SK-N-SH (cell line): Measurements from ENCODE around the gene CYP27B1. TPM values are rescaled to one million over a fixed set of nuclear protein-coding genes. Genes with fewer than 3 reads are reported as not detected.
A peak's percentile ranks its signal among the peaks of the same experiment; 100 is the strongest.

Experiments
- CTCF ChIA-PET: fragments of 300-600, 350-600 bp; formaldehyde crosslinking; extraction: SDS; loops from one replicate; lab custom pipeline; 2021; lab: Yijun Ruan, JAX
- POLR2A ChIA-PET: fragments of 350-600 bp; sonication (Branson Sonifier 250); formaldehyde crosslinking; extraction: SDS; loops from one replicate; lab custom pipeline; 2020; ENCODE audit warnings: antibody characterized with exemption, inconsistent platforms; lab: Yijun Ruan, JAX
- DNase-seq: peaks from one replicate; pipeline ENCODE4 v3.0.0; 2012
- H2AFZ ChIP-seq: fragments of 200-600 bp; sonication (generic); 2 replicates; pipeline ENCODE4 v1.8.1; 2016; ENCODE audit warnings: antibody characterized with exemption, mild to moderate bottlenecking, low read depth
- H3F3A ChIP-seq: fragments of 200-600 bp; sonication (generic); replicated peaks from 2 replicates; pipeline ENCODE3; 2016; ENCODE audit warnings: antibody characterized with exemption, mild to moderate bottlenecking; ENCODE audit not compliant: insufficient read depth
- H3K27ac ChIP-seq, 2 experiments: fragments of 200-500 bp in 1 of 2; fragments of 200-600 bp in 1 of 2; sonication (Bioruptor generic) in 1 of 2; sonication (generic), shearing (Covaris generic) in 1 of 2; 2 replicates each; pipeline versions ENCODE4 v1.5.1 to v1.6.1; 2014 to 2016; ENCODE audit warnings: low read depth in 2 of 2, inconsistent platforms in 1 of 2, low read length in 1 of 2, mild to moderate bottlenecking in 1 of 2, mixed read lengths in 1 of 2
- H3K27me3 ChIP-seq: fragments of 200-600 bp; sonication (generic), shearing (Covaris generic); 2 replicates; pipeline ENCODE4 v1.6.1; 2016; ENCODE audit warnings: mixed run types; ENCODE audit not compliant: insufficient read depth
- H3K36me3 ChIP-seq, 2 experiments: fragments of 200-500 bp in 1 of 2; fragments of 200-600 bp in 1 of 2; sonication (Bioruptor generic) in 1 of 2; sonication (generic) in 1 of 2; replicated peaks in 1 of 2; 2 replicates each; pipeline versions ENCODE3 to v1.5.1; 2014 to 2016; ENCODE audit warnings: low read length in 1 of 2, mild to moderate bottlenecking in 1 of 2; ENCODE audit not compliant: insufficient read depth in 2 of 2, control insufficient read depth in 1 of 2
- H3K4me1 ChIP-seq, 2 experiments: fragments of 200-500 bp in 1 of 2; fragments of 200-600 bp in 1 of 2; sonication (Bioruptor generic) in 1 of 2; sonication (generic), shearing (Covaris generic) in 1 of 2; 2 replicates each; pipeline versions ENCODE4 v1.5.1 to v1.6.1; 2014 to 2016; ENCODE audit warnings: low read depth in 1 of 2, low read length in 1 of 2, mixed run types in 1 of 2; ENCODE audit not compliant: insufficient read depth in 2 of 2, control insufficient read depth in 1 of 2
- H3K4me2 ChIP-seq: fragments of 200-600 bp; sonication (generic), shearing (Covaris generic); 2 replicates; pipeline ENCODE4 v1.6.1; 2017; ENCODE audit warnings: mixed run types
- H3K4me3 ChIP-seq, 2 experiments: fragments of 200-500 bp in 1 of 2; fragments of 200-600 bp in 1 of 2; sonication (Bioruptor generic) in 1 of 2; sonication (generic), shearing (Covaris generic) in 1 of 2; 2 replicates each; pipeline versions ENCODE4 v1.5.1 to v1.8.1; 2014 to 2016; ENCODE audit warnings: low read depth in 2 of 2, inconsistent platforms in 1 of 2, low read length in 1 of 2, mild to moderate bottlenecking in 1 of 2, mixed read lengths in 1 of 2, moderate library complexity in 1 of 2
- H3K79me2 ChIP-seq: fragments of 200-600 bp; sonication (generic); 2 replicates; pipeline ENCODE4 v1.8.1; 2017; ENCODE audit warnings: mild to moderate bottlenecking; ENCODE audit not compliant: insufficient read depth
- H3K9ac ChIP-seq: fragments of 200-600 bp; sonication (generic); 2 replicates; pipeline ENCODE4 v1.6.1; 2017; ENCODE audit warnings: mixed run types
- H3K9me2 ChIP-seq: fragments of 200-600 bp; sonication (generic); 2 replicates; pipeline ENCODE4 v1.6.1; 2017; ENCODE audit warnings: mixed run types
- H3K9me3 ChIP-seq: fragments of 200-600 bp; sonication (generic); 2 replicates; pipeline ENCODE4 v1.6.1; 2017; ENCODE audit warnings: mixed run types, mild to moderate bottlenecking, moderate library complexity
- H4K20me1 ChIP-seq: fragments of 200-600 bp; sonication (generic); 2 replicates; pipeline ENCODE4 v1.6.1; 2017; ENCODE audit warnings: mild to moderate bottlenecking, mixed run types; ENCODE audit not compliant: insufficient read depth
- CHD2 ChIP-seq: fragments of 150-350 bp; IDR thresholded peaks from 2 replicates; pipeline ENCODE4 v1.6.1; 2018; ENCODE audit warnings: low read length; ENCODE audit not compliant: partially characterized antibody
- EP300 ChIP-seq, 2 experiments: IDR thresholded peaks; 2 replicates each; pipeline versions ENCODE4 v1.4.0 to v1.6.1; 2012; ENCODE audit warnings: borderline replicate concordance in 1 of 2, low read depth in 1 of 2, low read length in 1 of 2
- EZH2phosphoT487 ChIP-seq: fragments of 200-600 bp; sonication (generic); IDR thresholded peaks from 2 replicates; pipeline ENCODE4 v1.6.1; 2017; ENCODE audit warnings: low read depth, mixed run types, mild to moderate bottlenecking, antibody characterized with exemption, moderate library complexity, borderline replicate concordance
- GABPA ChIP-seq: IDR thresholded peaks from 2 replicates; pipeline ENCODE4 v1.4.0; 2012; ENCODE audit warnings: low read depth, mild to moderate bottlenecking
- GATA2 ChIP-seq: sonication (generic); formaldehyde crosslinking; IDR thresholded peaks from 2 replicates; pipeline ENCODE4 v1.5.0; 2020; ENCODE audit warnings: mild to moderate bottlenecking, missing genetic modification reagents
- MXI1 ChIP-seq: IDR thresholded peaks from 2 replicates; pipeline ENCODE4 v1.6.1; 2012; ENCODE audit warnings: mild to moderate bottlenecking, low read depth, low read length, improper control_type of control experiment
- POLR2AphosphoS5 ChIP-seq: IDR thresholded peaks from 2 replicates; pipeline ENCODE4 v1.6.1; 2012; ENCODE audit warnings: low read depth, low read length
- RFX5 ChIP-seq: IDR thresholded peaks from 2 replicates; pipeline ENCODE4 v1.6.1; 2012; ENCODE audit warnings: mild to moderate bottlenecking, improper control_type of control experiment, low read length
- RXRA ChIP-seq: IDR thresholded peaks from 2 replicates; pipeline ENCODE4 v1.4.0; 2012; ENCODE audit warnings: low read depth, mild to moderate bottlenecking, borderline replicate concordance
- SIN3A ChIP-seq: IDR thresholded peaks from 2 replicates; pipeline ENCODE4 v1.6.1; 2012; ENCODE audit warnings: low read depth, mild to moderate bottlenecking, low read length, moderate library complexity, borderline replicate concordance
- WGBS: methylation state at CpG from one replicate; pipeline ENCODE4 v1.1.6; 2017; ENCODE audit warnings: low lambda C conversion rate; 5-methylcytosine and 5-hydroxymethylcytosine counted together
- polyA plus RNA-seq, 3 experiments: library from polyadenylated mRNA; depleted of rRNA; stranded (reverse); fragments of >200 nt; gene quantifications; 2 replicates each; pipeline ENCODE4 v1.2.3, GENCODE V29; 2012
- TF ChIP-seq, protein P1 (sequence below): fragments of 200-600 bp; sonication (generic); IDR thresholded peaks from 2 replicates; pipeline ENCODE4 v1.6.1; 2017; ENCODE audit warnings: antibody characterized with exemption, mild to moderate bottlenecking, moderate library complexity
- TF ChIP-seq, protein P2 (sequence below): IDR thresholded peaks from 2 replicates; pipeline ENCODE4 v1.4.0; 2012; ENCODE audit warnings: low read depth
- TF ChIP-seq, protein P3 (sequence below): IDR thresholded peaks from 2 replicates; pipeline ENCODE4; 2012
- TF ChIP-seq, protein P4 (sequence below): IDR thresholded peaks from 2 replicates; pipeline ENCODE4 v1.4.0; 2012; ENCODE audit warnings: low read depth, borderline replicate concordance

Gene CYP27B1, protein sequence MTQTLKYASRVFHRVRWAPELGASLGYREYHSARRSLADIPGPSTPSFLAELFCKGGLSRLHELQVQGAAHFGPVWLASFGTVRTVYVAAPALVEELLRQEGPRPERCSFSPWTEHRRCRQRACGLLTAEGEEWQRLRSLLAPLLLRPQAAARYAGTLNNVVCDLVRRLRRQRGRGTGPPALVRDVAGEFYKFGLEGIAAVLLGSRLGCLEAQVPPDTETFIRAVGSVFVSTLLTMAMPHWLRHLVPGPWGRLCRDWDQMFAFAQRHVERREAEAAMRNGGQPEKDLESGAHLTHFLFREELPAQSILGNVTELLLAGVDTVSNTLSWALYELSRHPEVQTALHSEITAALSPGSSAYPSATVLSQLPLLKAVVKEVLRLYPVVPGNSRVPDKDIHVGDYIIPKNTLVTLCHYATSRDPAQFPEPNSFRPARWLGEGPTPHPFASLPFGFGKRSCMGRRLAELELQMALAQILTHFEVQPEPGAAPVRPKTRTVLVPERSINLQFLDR
- polyA plus RNA-seq (2012; rRNA removed), result 1.7 and 2.3 TPM in 2 replicates
- polyA plus RNA-seq (2012; cell fraction: cytosol; rRNA removed), result 0.41 and 0.59 TPM in 2 replicates
- polyA plus RNA-seq (2012; cell fraction: nucleus; rRNA removed), result 19.4 TPM in 2 replicates

DNA sequence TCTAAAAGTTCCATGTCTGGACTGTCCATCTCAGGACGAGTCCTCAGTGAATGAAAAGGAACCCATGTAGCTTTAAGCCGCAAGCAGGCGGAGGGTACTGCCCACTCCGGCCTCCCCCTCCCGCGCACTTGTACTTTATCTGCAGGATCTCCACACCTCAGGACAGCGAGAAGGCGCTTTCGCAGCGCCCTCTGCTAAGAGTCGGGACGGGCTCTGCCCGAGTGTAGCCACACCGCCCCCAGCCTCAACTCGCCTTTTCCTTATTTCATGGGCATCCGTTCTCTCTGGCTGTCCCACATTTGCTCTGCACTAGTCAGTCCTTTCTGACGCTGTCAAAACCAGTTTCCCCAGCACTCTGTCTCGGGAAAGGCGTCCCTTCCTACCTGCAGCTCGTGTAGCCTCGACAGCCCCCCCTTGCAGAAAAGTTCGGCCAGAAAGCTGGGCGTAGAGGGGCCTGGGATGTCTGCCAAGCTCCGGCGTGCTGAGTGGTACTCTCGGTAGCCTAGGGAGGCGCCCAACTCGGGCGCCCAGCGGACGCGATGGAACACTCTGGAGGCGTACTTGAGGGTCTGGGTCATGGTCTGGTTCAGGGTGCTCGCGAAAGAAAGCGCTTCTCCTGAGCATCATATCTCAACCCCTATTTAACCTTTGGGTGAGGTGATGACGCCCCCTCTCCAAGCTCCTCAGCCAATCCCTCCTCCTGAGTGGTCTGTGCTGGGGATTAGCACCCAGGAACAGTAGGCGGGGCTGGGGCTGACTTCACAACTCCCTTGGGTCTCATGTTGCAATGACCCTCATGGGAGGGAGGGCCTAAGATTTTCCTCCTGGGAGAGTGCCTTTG, at the start of gene CYP27B1:
TSS of gene CYP27B1 (minus strand) at position 615 of the 841 bp plus-strand sequence. CDS start at position 578, 37 bp downstream.
- Histone ChIP-seq H3K27ac (no peak within 1 kb of the TSS), H3F3A (peaks cover 3% of the 10 kb centered on the region), H3K9me3 (no peaks in the 10 kb centered on the region), H3K4me3 (peak within 1 kb of the TSS in 1 of 2 experiments; percentile 21; a peak in 1 of 4 replicates), H3K4me2 (no peak within 1 kb of the TSS), H3K9me2 (no peaks in the 10 kb centered on the region), H3K27me3 (no peaks in the 10 kb centered on the region; the same call in 1 of the 2 replicates), H3K4me1 (peaks cover 3 to 33% of the 10 kb centered on the region in 2 experiments; a peak in 1 of 4 replicates), H3K79me2 (0 out of 2 replicates have a peak, but pooled peaks cover 11% of the 10 kb centered on the region), H4K20me1 (no peaks in the 10 kb centered on the region), H3K9ac (no peak within 1 kb of the TSS), H2AFZ (no peak within 1 kb of the TSS), H3K36me3 (peaks cover 5 to 19% of the 10 kb centered on the region in 2 experiments)
- WGBS, result 40% methylated on average over 31 of the region's 38 CpGs
- POLR2A ChIA-PET, result interaction anchor here (0.6 to 2.0 kb wide), 3 partner anchors 10 to 1059 kb away, joined by 3 to 9 read pairs (median 5); partner anchors contain the start of gene TSPAN31
- DNase-seq, result peak; percentile 52
- TF ChIP-seq GATA2 (peak; percentile 36; the same call in 1 of the 2 replicates), RFX5 (no peak)
- TF ChIP-seq, all 33 proteins: peak for 1
- CTCF ChIA-PET, result interaction anchor here (0.6 to 3.1 kb wide), 14 partner anchors 10 to 232 kb away, joined by 3 to 27 read pairs (median 3); partner anchors contain the start of genes B4GALNT1 and TSFM

DNA sequence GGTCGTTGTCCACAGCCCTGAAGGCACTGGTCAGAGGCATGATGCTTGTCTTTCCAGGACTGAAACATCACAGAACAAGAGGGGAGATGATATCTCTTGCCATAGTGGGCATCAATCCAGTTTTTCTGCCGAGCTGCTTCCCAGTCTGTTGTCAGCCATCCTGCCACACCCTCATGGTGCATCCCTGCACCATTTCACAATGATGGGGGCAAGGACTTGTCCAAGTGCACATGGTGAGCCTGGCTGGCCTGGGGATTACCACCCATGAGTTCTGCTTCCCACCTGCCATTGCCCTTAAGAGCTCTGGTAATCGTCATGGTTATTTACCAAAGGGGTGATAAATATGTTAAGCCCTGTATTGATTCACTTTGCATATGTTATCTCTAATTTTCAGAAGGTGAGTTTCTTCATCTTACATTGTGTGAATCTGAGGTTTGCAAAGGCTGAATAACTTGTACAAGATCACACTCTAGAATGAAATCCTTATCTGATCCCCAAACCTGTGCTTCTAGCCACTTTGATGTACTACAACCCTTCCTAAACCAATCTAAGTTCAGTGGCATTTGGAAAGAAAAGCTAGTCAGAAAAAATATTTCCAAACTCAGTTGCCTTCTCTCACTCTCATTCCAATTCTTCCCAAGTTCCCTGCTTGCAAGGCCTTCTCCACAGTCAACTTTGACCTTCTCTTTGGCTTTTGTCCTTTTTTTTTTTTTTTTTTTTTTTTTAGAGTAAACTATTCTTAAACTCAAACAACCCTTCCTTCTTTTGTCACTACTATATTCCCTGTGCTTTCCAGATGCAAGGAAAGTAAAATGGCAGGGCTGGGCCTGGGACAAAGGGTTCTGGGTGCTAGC, 49.4 kb upstream of the CYP27B1 start:
- Histone ChIP-seq H3K4me1 (peaks cover 0 to 20% of the 10 kb centered on the region in 2 experiments; a peak in 2 of 4 replicates), H4K20me1 (no peaks in the 10 kb centered on the region), H3K4me2 (no peak overlapping the region), H3K27ac (no peak overlapping the region; a peak in 1 of 4 replicates), H3K9me3 (no peaks in the 10 kb centered on the region), H3K36me3 (peaks cover 18 to 24% of the 10 kb centered on the region in 2 experiments), H3K79me2 (no peaks in the 10 kb centered on the region), H2AFZ (no peak overlapping the region), H3F3A (peaks cover 10% of the 10 kb centered on the region), H3K4me3 (no peak overlapping the region), H3K9ac (no peak overlapping the region), H3K27me3 (no peaks in the 10 kb centered on the region), H3K9me2 (no peaks in the 10 kb centered on the region)
- ChIA-PET CTCF (interaction anchor here (0.9 to 10.2 kb wide), 11 partner anchors 11 to 89 kb away, joined by 3 to 96 read pairs (median 5); partner anchors contain the start of gene TSFM), POLR2A (interaction anchor here (1.4 kb wide), 1 partner anchor 8 kb away, joined by 4 read pairs; no protein-coding TSS in a partner anchor)
- WGBS, result 43% methylated on average over 3 of the region's 3 CpGs
- peak; percentile 67 for DNase-seq
- no peak for TF ChIP-seq RFX5
- no peak for TF ChIP-seq RXRA
- TF ChIP-seq, protein P1, sequence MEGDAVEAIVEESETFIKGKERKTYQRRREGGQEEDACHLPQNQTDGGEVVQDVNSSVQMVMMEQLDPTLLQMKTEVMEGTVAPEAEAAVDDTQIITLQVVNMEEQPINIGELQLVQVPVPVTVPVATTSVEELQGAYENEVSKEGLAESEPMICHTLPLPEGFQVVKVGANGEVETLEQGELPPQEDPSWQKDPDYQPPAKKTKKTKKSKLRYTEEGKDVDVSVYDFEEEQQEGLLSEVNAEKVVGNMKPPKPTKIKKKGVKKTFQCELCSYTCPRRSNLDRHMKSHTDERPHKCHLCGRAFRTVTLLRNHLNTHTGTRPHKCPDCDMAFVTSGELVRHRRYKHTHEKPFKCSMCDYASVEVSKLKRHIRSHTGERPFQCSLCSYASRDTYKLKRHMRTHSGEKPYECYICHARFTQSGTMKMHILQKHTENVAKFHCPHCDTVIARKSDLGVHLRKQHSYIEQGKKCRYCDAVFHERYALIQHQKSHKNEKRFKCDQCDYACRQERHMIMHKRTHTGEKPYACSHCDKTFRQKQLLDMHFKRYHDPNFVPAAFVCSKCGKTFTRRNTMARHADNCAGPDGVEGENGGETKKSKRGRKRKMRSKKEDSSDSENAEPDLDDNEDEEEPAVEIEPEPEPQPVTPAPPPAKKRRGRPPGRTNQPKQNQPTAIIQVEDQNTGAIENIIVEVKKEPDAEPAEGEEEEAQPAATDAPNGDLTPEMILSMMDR, result no peak
- TF ChIP-seq, protein P2, sequence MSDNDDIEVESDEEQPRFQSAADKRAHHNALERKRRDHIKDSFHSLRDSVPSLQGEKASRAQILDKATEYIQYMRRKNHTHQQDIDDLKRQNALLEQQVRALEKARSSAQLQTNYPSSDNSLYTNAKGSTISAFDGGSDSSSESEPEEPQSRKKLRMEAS, result no peak
- TF ChIP-seq EZH2phosphoT487, result no peak
- peak in 1 of 2 experiments; percentile 58; a peak in 2 of 4 replicates for TF ChIP-seq EP300 (IDR thresholded peaks at IDR 0.05; ENCODE audit: borderline replicate concordance in 1 of 2, low read depth in 1 of 2, low read length in 1 of 2)
- peak; percentile 37; the same call in 1 of the 2 replicates for TF ChIP-seq MXI1
- TF ChIP-seq, protein P3, sequence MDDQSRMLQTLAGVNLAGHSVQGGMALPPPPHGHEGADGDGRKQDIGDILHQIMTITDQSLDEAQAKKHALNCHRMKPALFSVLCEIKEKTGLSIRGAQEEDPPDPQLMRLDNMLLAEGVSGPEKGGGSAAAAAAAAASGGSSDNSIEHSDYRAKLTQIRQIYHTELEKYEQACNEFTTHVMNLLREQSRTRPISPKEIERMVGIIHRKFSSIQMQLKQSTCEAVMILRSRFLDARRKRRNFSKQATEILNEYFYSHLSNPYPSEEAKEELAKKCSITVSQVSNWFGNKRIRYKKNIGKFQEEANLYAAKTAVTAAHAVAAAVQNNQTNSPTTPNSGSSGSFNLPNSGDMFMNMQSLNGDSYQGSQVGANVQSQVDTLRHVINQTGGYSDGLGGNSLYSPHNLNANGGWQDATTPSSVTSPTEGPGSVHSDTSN, result no peak
- TF ChIP-seq SIN3A, result peak; percentile 47; the same call in 1 of the 2 replicates
- TF ChIP-seq POLR2AphosphoS5, result peak; percentile 19; the same call in 1 of the 2 replicates
- TF ChIP-seq, protein P4, sequence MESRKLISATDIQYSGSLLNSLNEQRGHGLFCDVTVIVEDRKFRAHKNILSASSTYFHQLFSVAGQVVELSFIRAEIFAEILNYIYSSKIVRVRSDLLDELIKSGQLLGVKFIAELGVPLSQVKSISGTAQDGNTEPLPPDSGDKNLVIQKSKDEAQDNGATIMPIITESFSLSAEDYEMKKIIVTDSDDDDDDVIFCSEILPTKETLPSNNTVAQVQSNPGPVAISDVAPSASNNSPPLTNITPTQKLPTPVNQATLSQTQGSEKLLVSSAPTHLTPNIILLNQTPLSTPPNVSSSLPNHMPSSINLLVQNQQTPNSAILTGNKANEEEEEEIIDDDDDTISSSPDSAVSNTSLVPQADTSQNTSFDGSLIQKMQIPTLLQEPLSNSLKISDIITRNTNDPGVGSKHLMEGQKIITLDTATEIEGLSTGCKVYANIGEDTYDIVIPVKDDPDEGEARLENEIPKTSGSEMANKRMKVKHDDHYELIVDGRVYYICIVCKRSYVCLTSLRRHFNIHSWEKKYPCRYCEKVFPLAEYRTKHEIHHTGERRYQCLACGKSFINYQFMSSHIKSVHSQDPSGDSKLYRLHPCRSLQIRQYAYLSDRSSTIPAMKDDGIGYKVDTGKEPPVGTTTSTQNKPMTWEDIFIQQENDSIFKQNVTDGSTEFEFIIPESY, result no peak
- no peak for TF ChIP-seq GABPA
- no peak for TF ChIP-seq CHD2
